NB4 (cell line): ENCODE measurements around the gene MPC1.

Source experiments
- DNase-seq: peaks from one replicate; pipeline ENCODE4 v3.0.0; 2010; ENCODE audit warnings: low read depth
- H3K4me3 ChIP-seq: one replicate; pipeline ENCODE4 v1.5.1; 2011; ENCODE audit warnings: mild to moderate bottlenecking, low read depth, low read length, moderate library complexity
- MYC ChIP-seq: IDR thresholded peaks from 2 replicates; pipeline ENCODE4 v1.6.1; 2011; ENCODE audit warnings: low read depth, low read length
- POLR2A ChIP-seq: IDR thresholded peaks from 2 replicates; pipeline ENCODE4 v1.6.1; 2011; ENCODE audit warnings: mild to moderate bottlenecking; ENCODE audit not compliant: insufficient read length; ENCODE audit errors: extremely low read depth
- TF ChIP-seq, protein P1 (sequence below): IDR thresholded peaks from one replicate; pipeline ENCODE4 v1.5.1; 2012; ENCODE audit warnings: low read depth, low read length
- TF ChIP-seq, protein P2 (sequence below): IDR thresholded peaks from 2 replicates; pipeline ENCODE4 v1.6.1; 2011; ENCODE audit warnings: low read depth, low read length

MPC1 gene

DNA sequence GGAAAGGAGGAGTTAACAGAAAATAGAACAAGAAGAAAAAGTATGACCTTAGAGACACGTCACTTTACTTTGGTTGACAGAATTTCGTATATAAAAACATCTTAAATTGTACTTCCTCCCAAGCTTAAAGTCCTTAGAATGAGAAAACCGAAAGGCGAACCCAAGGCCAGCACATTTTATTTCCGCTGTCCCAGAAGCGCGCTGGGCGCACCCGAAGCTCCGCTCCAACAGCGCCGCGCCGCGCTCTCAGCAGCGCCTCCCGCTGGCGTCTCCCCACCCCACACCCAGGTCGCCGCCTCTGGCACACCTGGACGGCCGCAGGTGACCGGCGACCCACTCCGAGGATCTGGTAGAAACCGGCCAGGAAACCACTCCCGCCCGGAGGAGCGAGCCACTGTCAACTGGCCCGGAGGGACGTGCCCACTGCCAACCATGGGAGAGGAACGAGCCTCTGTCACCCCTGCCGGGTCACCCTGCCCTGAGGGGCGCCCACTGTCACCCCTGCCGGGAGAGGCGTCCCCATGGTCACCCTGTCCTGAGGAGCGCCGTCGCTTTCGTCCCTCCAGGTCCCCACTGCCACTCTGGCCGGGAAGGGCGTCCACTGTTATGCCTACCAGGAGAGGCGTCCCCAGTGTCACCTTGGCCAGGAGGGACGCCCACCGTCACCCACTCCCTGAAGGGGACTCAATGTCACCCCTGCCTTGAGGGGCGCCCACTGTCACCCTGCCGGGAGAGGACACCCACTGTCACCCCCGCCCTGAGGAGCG, 824 bp downstream of the MPC1 start:
- TF ChIP-seq, protein P1, sequence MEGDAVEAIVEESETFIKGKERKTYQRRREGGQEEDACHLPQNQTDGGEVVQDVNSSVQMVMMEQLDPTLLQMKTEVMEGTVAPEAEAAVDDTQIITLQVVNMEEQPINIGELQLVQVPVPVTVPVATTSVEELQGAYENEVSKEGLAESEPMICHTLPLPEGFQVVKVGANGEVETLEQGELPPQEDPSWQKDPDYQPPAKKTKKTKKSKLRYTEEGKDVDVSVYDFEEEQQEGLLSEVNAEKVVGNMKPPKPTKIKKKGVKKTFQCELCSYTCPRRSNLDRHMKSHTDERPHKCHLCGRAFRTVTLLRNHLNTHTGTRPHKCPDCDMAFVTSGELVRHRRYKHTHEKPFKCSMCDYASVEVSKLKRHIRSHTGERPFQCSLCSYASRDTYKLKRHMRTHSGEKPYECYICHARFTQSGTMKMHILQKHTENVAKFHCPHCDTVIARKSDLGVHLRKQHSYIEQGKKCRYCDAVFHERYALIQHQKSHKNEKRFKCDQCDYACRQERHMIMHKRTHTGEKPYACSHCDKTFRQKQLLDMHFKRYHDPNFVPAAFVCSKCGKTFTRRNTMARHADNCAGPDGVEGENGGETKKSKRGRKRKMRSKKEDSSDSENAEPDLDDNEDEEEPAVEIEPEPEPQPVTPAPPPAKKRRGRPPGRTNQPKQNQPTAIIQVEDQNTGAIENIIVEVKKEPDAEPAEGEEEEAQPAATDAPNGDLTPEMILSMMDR: peak; percentile 83
- TF ChIP-seq MYC: peak; percentile 43; the same call in 1 of the 2 replicates
- TF ChIP-seq, protein P2, sequence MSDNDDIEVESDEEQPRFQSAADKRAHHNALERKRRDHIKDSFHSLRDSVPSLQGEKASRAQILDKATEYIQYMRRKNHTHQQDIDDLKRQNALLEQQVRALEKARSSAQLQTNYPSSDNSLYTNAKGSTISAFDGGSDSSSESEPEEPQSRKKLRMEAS: peak; percentile 50; the same call in 1 of the 2 replicates
- TF ChIP-seq POLR2A: no peak
- DNase-seq: peak; percentile 84

DNA sequence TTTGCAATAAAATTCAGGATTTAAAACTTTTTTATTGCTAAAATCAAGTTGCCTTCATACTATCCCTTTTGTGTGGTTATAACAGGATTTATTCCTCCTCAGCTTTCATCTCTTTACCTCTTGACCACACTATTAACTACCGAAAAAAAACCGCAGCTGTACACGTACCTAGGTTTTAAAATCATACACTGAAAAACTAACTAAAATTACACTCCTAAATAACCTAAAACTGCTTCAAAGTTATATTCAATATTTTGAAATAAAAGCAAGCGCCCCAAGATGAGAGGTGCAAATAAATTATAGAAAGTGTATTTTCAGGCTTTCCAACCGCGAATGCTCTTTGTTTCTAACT, 1.4 kb downstream of the MPC1 start:
- DNase-seq: no peak
- H3K4me3 ChIP-seq: peak overlapping the region; percentile 82
- no peak for TF ChIP-seq MYC
- TF ChIP-seq, protein P1: no peak

More for the DNA sequence above, 824 bp downstream of the MPC1 start:
- peak overlapping the region; percentile 82 for H3K4me3 ChIP-seq

DNA sequence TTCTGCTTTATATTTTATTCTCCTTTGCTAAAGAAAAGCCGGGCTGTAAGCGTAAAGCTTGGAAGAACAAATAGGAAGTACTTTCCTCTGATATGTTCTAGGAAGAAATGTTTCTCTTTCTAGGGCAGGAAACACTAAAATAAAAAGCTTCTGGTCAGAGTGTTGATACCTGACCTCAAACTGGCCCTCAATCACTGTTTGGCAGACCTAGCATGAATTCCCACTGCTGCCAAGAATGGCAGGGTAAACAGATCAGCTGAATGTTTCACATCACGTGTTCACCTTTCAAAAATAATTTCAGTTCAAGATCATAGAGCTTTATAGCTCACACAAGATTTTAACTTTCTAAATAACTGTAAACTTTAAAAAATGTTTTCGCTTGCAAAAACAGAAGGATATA, 2.9 kb downstream of the MPC1 start:
- TF ChIP-seq POLR2A (no peak), MYC (no peak)
- TF ChIP-seq, protein P2: no peak
- TF ChIP-seq, protein P1: no peak
- H3K4me3 ChIP-seq: peak overlapping the region; percentile 7
- no peak for DNase-seq

DNA sequence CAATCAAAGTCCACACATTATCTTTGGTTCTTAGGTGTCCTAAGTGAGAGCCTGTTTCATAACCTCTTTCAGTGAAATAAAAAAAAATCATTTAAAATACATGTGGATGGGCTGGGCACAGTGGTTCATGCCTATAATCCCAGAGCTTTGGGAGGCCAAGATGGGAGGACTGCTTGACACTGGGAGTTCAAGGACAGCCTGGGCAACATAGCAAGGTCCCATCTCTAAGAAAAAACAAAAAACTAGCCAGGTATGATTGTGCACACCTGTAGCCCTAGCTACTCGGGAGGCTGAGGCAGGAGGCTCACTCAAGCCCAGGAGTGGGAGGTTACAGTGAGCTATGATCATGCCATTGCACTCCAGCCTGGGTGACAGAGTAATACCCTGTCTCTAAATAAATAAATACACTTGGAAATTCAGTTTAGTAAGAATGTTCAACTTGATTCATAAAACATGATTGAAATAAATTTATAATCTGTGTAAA, 3.6 kb downstream of the MPC1 start:
- DNase-seq: no peak
- H3K4me3 ChIP-seq: no peak overlapping the region
- no peak for TF ChIP-seq MYC

DNA sequence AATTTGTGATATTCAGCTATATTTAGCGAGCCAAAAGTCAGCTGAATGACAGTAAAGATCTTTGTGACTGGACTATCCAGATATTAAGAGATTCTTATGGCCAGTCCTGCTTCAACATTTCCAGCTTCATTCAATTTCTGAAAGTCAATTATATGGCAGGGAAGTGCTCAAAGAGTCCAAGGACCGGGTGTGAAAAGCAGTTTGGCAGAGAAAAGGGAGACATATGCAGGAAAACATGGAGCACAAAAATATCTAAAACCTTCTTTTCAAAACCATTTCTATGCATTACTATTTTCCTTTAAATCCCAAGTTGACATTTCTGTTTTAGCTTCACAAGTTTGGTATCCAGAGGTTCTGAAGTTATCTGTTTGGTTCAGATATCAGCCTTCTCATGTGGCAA, 5.0 kb downstream of the MPC1 start:
- H3K4me3 ChIP-seq: no peak overlapping the region
- TF ChIP-seq MYC: no peak
- TF ChIP-seq, protein P2: no peak
- TF ChIP-seq, protein P1: no peak
- no peak for TF ChIP-seq POLR2A
- no peak for DNase-seq

DNA sequence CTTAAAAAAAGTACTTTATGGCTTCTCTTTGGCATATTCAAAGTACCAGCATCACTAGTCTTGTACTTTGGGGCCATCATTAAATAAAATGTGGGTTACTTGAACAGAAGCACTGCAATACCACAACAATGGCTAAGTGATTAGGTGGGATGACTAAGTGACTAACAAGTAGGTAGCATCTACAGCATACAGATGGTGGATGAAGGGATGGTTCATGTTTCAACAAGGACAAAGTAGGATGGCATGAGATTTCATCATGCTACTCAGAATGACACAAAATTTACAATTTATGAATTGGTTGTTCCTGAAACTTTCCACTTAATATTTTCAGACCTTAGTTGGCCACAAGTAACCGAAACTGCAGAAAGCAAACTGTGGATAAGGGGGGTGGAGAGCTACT, 7.7 kb downstream of the MPC1 start:
- TF ChIP-seq, protein P1: no peak
- TF ChIP-seq, protein P2: no peak
- TF ChIP-seq POLR2A: no peak
- TF ChIP-seq MYC: no peak
- no peak for DNase-seq
- no peak overlapping the region for H3K4me3 ChIP-seq
